Stimulated activated CD8-positive, alpha-beta memory T cell treated with anti-CD3 and anti-CD28 coated beads, Interleukin-12 subunit alpha, Interleukin-12 subunit beta, amount 100 ng/mL, for 1 hour (primary cell): ENCODE data around the gene LPXN.
A peak's percentile ranks its signal among the peaks of the same experiment; 100 is the strongest.

Experiments used
- DNase-seq: peaks from one replicate; pipeline ENCODE4 v3.0.0-alpha.2; 2020; ENCODE audit warnings: low read depth

Gene LPXN

DNA sequence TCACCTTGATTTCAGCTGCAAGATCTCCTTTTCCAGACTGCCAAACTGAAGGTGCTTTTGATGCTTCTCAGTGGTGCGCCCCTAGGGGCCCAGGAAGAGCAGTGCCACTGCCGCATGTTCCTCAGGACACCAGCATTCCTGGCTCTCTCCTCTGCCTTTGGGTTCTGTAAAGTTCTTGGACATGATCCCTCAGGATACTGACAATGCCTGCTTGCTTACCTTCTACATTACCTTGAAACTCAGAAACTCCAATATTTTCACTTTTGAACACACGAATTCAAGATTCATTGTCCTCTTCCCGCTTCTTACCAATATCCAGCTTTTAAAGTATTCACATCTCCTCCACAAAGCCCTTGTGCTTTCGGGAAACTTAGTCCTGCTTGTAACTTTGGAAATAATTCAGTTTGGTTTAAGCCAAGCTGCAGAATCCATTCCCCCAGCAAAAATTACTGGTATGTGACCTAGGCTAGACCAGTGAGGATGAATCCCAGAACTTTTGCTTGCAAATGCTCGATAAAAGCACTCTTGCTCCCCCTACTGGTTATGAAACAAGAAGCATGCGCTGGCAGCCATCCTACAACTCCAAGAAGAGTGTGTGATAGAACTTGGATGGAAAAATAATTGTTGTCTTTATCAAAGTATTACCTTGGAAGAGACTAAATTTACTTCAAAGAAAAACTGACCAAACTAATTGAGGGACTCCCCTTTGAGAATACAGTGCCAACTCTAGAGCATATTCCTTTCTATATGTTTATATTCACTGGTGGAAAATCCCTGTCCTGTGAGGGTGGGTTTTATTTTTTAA lies 51.2 kb downstream of the LPXN start:
- peak; percentile 25 for DNase-seq

DNA sequence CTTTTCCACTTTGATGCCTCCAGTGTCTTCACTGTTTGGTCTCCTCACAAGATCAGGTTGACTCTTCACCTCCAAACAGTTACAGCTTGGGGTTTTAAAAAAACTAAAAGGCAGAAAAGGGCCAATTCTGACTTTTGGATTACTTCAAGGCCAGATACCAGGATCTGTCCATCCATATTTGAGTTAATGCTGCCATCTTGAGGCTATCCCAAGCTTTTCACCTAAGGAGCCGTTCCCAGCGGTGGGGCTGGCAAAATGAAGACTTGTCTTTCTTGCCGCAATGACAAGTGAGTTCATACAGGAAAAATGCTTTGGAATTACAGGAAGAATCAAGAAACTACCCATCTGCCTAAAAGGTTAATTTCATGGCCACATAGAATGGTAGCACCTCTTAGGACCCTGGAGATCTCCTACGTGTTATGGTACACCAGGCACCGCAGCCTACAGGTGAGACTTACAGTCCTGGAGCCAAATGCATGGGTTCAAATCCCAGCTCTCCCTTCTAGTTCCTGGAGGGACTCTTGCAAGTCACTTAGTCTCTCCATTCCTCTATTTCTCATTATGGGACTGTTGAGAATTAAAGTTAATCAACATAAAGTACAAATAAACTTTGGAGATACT lies 61.8 kb downstream of the LPXN start:
- no peak for DNase-seq

DNA sequence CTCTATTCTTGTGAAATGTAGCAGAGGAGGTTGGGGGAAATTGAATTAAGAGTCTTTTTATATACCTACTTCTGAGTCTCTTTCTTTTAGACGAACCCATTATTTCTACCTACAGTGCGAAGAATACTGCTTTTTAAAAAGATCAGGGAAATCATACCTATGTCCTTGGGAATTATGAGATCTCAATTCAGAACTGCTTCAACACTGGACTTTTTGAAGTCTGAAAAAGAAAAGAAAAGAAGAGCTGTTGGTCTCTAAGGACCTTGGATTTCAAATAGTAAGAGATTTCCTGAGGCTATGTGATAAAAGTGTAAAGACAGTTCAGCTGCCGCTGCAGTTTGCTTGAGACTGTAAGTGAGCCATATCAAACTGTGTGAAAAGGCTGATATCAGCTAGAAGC lies 64.0 kb downstream of the LPXN start:
- no peak for DNase-seq

DNA sequence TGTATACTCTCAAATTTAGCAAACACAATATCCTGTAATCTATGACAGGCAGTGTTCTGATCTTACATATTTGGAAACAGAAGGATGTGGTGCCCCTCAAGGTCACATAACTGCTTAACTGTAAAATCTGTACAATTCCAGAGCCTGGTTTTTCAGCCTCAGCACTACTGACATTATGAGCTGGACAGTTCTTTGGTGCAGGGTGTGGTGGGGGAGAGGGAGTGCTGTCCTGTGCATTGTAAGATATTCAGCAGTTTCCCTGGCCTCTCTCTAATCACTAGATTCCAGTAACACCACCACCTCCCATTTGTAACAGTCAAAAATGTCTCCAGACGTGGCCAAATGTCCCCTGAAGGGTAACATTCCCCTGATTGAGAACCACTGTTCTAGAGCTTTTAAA lies 65.9 kb downstream of the LPXN start:
- DNase-seq = no peak

DNA sequence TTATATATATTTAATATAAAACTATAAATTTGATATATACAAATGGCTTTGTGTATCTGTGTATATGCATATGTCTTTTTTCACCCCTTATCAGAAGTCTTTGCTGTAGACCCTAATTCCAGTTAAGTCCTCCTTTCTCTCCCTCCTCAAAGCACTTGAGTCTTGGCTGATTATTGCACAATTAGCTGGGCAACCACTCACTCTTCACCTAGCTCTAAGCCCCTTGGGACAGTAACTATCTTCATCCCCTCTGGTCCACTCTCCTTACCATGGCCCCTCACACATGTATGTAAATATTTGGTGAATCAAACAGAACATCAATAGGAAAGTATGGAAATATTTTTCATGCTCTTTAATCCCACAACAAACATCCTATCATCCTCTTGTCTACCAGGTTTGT lies 66.8 kb downstream of the LPXN start:
- DNase-seq = no peak

DNA sequence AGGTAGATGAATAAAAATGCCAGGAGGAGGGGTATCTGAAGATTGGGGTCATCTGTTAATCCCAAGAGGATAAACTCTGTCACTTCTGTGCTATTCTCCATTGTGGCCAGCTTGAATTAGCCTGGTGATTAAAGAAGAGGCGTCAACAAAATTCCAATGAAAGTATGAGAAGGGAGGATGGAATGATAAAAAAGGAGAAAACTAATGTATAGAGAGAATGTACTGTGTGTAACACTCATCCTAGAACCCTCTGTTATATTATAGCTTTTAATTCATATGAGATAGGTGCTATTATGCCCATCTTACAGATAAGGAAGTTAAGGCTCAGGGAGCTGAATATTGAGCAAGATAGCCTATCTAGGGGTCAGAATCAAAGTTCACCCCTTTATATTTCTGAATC lies 67.7 kb downstream of the LPXN start, which contains the start of gene OR5B21:
Gene OR5B21, minus strand, starts transcription at position 101 of the 400 bp plus-strand sequence. Its CDS starts 0 bp downstream, at position 101.
- DNase-seq = no peak

DNA sequence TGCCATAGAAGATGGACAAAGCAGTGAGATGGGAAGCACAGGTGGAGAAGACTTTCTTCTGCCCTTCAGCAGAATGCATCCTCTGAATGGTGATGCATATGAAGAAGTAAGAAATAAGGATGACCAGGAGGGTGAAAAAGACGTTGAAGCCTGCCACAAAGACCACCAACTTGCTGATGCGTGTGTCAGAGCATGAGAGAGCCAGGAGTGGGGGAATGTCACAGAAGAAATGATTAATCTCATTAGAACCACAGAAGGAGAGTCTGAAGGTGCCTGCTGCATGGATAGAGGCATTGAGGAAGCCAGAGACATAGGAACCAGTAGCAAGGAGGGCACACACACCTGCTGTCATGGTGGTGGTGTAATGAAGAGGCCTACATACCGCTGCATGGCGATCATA lies 68.3 kb downstream of the LPXN start:
- no peak for DNase-seq

DNA sequence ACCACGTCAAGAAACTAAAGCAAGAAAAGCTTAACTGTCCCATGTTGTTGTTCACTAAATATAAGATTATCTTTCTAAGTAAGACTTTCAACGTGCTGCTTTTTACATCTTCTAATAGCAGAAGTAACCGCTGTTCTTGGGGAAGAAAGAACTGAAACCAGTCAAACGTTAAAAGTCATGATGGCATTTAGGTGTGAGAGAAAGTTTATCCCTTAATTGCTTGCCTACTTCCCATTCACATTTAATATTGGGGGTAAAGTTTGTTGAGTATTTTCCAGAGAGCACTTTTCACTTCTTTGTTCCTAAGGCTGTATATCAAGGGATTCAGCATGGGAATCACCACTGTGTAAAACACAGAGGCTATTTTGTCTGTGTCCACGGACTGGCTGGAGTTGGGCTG lies 68.7 kb downstream of the LPXN start:
- DNase-seq = no peak

DNA sequence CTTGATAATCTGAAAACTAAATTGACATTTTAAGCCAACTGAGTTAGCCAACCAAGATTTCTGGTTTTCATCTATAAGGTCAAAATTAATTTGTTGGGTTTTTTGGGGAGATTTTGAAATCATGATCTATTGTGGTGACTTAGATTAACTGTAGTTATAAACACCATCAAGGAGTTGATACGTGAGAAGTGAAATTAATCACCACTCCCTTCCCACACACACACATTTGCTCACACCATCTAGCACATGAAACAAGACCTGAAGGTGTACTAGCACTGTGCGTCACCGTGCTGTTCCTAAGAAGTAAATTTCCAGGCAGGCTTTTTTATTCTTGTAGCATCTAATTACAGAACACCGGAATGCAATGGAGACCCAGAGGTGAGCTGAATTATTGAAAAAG lies 69.8 kb downstream of the LPXN start:
- no peak for DNase-seq

DNA sequence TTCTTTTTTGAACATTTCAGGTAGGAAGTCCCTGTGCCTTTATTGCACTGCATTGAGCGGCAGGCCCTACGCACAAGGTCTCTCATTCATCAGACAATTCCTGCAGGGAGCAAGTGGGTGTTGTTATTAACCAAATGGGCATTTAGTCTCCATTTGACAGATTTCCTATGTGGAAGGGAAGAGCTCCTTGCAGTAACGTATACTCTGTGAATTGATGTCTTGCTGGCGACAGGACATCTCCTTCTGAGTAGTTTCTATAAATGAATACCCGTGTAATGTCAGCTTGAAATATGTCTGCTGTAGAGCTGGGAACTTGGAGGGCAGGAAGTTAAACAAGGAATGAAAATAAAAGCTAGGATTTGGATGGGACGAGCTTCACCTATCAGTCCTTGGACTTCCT lies 71.4 kb downstream of the LPXN start:
- no peak for DNase-seq

DNA sequence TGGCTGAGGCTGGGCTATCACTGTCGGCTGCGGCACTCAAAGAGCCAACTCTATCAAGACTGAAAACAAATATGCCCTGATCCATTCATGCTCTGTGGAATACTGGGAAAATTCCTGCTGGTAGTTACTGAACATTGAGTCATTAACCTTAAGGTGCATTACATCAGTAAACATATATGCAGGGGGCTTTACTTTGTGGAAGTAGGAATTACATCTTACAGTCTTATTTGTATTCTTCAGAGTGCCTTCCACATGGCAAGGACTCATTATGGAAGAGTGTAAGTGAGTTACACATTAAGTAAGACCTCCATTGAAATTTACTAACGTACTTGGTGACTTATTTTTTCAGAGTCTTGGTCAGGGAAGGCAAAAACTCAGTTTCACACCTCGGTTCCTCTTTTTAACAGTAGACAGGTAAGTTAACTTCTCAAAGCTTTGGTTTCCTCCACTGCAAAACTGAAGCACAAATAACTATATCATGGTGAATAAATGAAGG lies 72.2 kb downstream of the LPXN start:
- DNase-seq = no peak

DNA sequence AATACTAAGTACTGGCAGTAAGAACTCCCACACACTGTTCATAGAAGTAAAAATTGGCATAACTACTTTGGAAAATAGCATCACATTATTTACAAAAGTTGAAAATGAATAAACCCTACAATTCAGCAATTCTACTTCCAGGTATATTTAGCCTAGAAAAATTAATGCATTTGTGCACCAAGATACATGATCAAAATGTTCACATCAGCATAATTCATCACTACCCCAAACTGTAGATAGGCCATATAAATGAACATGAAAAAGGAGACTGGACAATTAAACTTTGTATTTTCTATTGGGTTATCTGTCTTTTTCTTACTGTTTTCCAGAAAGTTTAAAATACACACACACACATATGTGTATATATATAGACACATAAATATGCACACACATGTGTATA lies 73.7 kb downstream of the LPXN start:
- no peak for DNase-seq

DNA sequence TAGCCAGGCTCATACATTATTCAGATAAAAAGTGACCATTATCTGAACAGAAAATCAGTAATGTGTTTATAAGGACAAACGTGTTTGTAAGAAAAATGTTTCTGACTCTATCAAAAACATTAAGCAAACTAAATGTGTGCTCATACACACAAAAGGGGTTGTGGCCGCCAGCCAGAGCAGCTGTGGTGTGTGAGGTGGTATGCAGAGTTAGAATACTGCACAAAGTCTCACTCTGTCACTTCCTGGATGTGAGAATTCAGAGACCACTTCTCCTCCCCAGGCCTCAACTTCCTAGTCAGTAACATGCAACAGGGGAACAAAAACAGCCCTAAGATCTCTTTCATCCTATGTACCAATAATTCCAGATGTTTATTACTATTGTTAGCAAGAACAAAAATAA lies 77.2 kb downstream of the LPXN start:
- DNase-seq = no peak

DNA sequence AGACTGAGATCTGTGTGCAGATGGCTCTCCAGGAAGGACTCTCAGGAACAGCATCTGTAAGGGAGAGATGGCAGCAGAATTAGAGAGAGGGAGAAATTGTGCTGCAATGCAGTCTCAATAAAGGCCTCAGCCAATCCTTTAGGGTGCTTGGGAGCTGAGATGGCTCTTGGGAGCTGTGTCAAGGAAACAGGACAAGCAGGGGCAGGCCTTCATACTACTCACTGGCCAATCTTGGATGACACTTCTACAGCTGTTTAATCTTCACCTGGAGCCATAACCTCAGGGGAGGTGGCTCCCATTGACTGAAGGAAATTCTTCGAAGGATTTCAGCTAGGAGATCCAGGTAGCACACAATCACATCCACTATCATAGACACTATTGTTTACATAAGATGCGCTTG lies 77.7 kb downstream of the LPXN start:
- DNase-seq = no peak

DNA sequence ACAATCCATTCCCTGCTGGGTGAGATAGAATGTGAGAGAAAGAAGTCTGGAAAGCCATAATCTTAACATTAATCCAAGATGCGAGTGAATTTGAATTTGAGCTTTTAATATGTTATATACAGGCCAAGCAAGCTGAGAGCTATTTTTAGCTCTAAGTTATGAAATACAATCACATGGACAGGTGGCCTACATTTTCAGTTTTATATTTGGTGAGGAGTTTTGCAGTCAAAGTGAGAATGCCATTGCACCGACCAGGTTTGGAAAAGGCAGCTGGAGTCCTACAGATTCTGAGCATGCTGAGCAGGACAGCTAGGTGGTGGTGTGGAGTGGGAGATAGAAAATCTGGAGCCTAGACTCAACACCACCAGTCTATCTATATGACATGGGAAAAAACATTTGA lies 79.8 kb downstream of the LPXN start:
- no peak for DNase-seq

DNA sequence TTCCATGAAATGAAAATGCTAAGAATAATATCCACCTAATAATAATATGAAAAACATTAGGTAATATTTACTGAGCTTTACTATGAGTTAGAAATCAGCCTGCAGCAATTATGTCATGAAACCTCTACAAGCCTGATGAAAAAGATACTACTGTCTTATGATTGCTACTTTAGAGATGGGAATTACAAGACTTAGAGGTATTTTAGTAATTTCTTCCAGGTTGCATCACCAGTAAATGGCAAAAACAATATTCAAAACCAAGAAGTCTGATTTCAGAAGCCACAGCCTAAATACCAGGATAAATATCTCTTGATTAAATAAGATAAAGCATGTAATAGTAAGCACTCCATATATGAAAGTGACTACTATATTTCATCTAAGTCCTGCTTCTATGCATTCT lies 81.6 kb downstream of the LPXN start:
- no peak for DNase-seq

DNA sequence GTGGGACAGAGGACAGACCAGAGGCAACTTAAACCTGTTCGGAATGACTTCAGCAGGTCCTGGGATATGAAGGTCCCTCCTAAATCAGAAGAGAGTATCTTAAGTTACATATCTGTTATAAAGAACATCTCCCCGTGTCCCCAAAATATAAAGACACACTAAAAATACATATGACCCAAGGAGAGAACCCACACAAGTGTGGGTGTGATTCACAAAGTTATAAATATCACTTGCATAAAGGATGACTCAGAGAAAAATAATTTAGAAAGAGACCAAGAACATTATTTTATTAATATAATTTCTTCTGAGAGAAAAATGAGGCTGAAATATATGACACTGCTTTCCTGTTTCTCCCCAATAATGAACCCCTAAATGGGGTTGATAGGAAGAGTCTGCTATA lies 82.0 kb downstream of the LPXN start:
- no peak for DNase-seq

DNA sequence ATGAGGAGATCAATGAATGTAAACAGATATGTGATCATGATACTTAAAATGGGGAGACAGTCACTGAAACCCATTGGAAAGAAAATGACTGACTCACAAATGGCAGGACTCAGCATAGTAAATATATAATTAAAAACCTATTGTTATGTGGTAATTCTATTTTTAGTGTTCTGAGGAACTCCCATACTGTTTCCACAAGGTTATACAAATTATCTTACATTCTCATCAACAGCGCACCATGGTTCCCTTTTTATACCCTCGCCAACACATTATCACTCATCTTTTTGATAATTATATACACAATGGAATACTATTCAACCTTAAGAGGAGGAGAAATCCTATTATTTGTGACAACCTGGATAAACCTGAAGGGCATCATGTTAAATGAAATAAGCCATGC lies 84.8 kb downstream of the LPXN start:
- no peak for DNase-seq

DNA sequence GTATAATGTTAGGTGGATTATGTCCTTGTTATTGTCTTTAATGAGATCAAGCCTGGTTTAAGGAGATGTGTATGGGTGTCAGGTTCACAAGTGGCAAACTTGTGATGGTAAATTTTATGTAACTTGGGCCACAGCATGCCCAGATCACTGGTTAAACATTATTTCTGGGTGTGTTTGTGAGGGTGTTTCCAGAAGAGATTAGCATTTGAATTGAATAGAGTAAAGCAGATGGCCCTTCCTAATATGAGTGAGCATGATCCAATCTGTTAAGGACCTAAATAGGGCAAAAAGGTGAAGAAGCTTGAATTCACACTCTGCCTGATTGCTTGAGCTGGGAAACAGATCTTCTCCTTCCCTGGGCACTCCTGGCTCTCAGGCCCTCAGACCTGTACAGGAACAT lies 88.5 kb downstream of the LPXN start:
- DNase-seq = no peak

DNA sequence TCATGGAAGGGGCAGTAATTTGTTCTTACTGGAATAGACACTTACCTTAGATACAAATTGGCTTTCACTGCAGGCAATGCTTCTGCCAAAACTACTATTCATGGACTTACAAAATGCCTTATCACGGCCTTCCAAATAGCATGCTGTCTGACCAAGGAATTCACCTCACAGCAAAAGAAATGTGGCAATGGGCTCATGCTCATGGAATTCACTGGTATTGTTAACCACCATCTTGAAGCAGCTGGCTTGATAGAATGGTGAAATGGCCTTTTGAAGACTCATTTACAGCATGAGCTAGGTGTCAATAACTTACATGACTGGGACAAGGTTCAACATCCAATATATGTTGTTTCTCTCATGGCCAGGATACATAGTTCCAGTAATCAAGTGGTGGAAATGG lies 89.7 kb downstream of the LPXN start:
- no peak for DNase-seq
